T-helper 2 cell treated with Interferon-gamma antibody and Interleukin-4, amounts not matched to agents 100 ng/mL and 5 ng/mL, for 36 hours (primary cell): ENCODE data around the gene MROH7. TPM values are rescaled to one million over a fixed set of nuclear protein-coding genes. Genes with fewer than 3 reads are reported as not detected.
"Not testable (repeated sequence)": the region's sequence is repeated elsewhere in the genome, so short reads cannot be mapped to it uniquely, and the experiment has no call there.

Experiments
- intact Hi-C: fragments of 100-400 bp; cut with micrococcal nuclease; formaldehyde crosslinking; loops from one replicate; pipeline ENCODE4 v1.15.1; 2023
- total RNA-seq: library from RNA; stranded (reverse); gene quantifications from 2 replicates; pipeline ENCODE4 v1.2.3, GENCODE V29; 2022

Gene MROH7
- total RNA-seq, 1 donor from 2014 or later, result 0.18 TPM

DNA sequence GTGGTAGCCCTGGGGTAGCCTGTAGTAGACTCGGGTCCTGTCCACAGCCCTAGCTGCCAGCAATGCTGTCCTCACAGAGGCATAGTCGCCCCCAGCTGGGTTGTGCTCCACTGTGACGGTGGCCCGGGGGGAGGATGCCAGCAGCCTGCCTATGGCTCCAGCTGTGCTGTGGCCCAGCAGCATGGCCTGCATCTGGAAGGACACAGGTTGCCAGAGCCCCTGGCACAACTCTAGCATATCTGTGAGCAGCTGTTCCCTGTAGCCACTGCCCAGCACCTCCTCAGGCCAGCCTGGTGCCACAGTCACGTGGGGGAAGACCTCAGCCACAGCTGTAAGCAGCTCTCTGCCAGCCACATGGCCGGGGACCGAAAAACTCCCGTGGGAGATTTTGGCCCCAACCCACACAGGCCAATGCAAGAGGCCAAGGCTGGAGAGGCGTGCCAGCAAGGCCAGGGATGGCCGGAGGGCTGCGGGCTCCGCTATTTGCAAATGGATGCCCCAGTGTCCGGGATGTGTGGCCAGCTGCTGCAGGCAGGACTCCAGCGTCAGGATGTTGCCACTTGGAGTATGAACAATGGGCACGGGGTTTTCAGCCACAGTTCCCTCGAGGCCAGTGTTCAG is 32.2 kb upstream of the MROH7 start:
- intact Hi-C loops, result no loop called here

DNA sequence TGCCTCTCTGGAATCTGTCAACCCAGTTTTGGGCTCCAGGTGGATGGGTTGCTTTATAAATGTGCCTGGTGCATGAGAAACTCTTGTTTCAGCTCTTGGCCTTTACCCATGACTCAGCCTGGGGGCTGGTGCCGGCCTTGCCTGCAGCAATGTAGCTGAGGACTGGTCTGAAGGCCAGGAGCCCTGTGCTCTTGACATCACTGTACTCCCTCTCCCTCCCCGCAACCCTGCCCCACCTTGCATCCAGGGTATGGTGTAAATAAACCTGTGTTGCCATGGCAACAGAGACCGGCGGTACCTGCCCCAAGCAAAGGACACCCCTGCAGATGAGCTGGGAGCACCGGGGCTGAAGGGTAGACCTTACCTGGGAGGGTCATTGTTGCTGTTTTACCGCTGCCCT is 31.5 kb upstream of the MROH7 start:
- intact Hi-C loops, result no loop called here

DNA sequence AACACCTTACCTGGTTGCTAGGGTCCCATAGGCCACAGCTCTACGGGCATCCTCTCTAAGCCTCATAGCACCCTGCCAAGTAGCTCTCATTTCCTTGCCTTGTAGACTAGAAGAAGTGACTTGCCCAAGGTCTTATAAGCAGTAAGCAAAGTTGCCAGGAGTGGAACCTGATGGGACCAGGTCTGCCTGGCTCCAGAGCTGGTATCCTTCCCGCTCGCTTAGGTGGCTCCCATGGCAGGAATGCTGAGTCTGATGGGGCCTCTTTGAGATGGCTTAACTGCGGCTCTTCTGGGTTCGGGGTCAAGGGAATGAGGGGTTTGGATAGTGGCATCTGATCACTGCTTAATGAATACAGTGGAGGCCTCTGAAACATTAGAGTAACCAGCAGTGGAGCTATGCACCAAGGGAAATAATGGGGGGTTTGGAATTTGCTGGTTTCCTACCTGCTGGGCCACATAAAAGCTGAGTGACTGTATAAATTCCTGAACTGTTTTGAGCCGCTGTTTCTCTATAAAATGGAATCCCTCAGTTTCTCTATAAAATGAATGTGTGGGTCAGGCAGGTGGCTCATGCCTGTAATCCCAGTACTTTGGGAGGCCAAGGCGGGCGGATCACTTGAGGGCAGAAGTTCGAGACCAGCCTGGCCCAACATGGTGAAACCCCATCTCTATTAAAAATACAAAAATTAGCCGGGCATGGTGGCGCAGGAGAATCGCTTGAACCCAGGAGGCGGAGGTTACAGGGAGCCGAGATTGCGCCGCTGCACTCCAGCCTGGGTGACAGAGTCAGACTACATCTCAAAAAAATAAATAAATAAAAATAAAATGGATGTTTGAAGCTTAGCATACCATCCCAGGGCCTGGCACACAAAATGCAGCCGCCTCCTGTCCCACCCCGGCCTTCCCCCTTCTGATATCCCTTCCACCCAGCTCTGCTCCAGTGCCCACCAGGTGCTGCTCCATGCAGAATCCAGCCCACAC is 30.7 kb upstream of the MROH7 start:
- intact Hi-C loops, result no loop called here

GRCh38 chr1:54611621-54612020 is 30.0 kb upstream of the MROH7 start:
- intact Hi-C loops, result no loop called here

DNA sequence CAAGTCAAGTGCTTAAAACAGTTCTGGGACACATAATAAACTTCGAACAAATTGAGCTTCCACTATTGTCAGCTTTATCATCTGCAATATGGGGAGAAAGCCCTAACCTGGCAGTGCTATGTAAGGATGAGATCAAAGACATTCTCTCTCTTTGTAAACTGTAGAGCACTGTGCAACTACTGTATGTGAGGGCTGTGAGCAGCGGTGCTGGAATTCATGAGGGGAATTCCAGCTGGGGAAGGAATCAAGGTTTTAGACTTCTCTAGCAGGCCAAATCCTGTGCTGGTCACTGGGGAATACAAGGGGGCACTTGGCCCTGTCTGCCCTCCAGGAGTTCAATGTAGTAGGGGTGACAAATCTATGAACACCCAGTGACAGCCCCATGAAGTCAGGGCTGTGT is 27.6 kb upstream of the MROH7 start:
- intact Hi-C loops, result no loop called here

- intact Hi-C loops, result no loop called here
Measured at GRCh38 chr1:54614563-54614962, 27.0 kb upstream of the MROH7 start.

GRCh38 chr1:54615531-54616279 is 25.9 kb upstream of the MROH7 start:
- intact Hi-C loops, result no loop called here

DNA sequence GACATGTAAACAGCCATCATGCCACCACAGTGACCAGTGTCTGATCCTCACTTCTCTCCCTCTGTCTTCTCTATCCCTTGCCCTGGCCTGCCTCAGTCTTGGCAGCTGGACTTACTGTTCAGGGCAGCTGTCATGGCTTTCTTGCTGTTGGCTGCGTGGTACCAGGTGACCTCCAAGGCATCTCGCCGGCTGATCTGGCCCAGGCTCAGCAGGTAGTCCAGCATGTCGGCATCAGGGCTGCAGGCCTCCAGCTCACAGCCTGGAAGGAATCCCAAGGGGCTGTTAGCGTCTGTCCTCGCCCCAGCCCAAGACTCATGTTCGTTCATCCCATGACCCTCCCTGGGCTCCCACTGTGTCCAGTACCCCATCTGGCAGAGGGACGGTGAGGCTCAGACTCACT is 21.8 kb upstream of the MROH7 start:
- intact Hi-C loops, result no loop called here

DNA sequence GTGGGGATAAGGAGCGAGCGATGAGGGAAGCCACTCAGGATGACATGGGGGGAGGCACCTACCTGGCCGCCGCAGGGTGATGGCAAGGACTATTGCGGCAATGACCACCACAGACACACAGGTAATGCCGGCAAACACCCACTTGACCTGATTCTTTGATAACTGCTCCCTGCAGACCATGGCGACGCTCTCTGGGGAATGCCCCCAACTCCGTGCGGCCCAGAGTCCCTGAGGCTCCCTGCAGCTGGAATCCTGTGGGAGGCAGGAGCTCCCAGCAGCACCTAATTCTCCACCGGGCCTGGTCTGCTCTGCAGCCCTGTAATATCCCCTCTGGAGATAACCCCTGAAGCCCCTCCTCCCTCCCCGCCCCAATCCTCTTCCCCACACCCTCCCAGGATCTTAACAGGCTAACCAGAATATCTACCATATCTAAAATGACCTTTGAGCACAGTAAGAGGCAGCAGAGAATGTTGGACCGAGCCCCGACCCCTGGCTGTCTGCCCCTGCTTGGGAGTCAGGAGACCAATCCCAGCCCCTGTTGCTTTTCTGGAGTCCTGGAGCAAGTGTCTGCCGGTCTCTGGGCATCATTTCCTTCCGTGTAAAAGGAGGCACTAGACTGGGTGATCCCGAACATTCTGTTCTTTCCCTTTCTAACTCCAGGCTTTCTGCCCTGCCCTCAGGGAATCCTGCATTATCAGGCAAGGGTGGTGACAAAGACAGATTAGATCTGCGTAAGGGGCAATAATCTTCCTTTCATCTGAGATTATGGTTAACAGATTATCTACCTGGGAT is 18.2 kb upstream of the MROH7 start, which contains the start of gene FAM151A:
TSS of gene FAM151A (minus strand) at position 310 of the 792 bp plus-strand sequence. CDS start at position 180, 130 bp downstream.
- intact Hi-C loops, result no loop called here

DNA sequence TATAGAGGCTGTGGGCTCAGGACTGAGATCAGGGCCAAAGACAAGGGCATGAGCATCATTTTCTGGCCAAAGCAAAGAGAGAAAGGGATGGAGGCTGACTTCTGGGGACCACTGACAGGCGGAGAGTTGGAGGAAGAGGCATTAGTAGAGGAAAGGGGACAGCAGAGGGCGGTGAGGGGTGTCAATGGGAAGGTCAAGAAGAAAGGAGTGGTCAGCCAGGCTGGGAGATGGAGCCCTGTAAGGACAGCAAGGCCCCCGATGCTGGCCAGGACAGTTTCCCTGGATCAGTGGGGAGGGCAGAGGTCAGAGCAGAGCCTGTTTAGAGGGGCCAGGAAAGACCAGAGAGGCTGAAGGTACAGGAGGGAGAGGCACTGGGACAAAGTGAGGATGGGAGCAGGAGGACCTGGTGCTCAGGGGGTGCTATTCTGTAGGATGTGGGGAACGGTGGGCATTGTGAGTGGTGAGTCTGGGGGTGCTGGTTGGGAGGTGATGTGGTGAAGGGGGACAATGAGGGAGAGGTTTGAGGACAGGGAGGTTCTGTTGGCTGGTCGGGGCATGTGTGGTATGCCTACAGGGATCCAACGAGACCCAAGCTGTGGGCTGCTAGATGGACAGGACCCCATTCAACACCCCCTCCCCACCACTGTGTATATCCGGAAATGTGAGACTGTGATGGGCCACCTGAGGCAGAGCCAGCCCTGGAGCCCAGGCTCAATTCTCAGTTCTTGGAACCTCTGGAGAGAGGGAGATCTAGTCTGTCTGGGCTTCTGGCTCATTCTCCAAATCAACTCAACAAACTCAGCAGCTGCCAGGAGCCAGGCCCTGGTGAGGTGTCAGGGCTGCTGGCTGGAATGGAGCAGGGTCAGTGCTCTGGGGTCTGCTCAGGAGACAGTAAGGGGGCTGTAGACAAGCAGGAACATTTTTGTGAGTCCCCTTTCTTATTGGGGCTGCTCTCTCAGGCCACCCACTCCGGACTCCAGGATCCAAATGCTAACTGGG is 16.8 kb upstream of the MROH7 start:
- intact Hi-C loops, result no loop called here

DNA sequence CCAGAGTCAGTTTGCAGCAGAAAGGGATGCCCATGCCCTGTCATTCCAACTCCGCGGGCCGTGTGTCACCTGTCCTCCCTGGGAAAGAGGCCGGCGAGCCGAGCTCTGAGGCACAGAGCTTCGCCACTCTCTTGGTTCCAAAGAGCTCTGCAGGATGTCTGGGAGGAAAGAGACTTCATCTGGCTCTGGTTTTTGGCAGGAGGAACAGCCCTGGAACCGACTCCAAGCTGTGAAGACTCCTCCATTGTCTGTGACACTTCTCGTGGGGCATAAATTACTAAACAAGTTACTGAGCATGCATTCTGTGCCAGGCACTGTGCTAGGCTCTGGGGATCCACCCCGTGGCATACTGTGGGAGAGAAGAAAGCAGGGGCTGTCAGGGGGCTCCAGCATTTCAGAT is 14.4 kb upstream of the MROH7 start:
- intact Hi-C loops, result no loop called here

DNA sequence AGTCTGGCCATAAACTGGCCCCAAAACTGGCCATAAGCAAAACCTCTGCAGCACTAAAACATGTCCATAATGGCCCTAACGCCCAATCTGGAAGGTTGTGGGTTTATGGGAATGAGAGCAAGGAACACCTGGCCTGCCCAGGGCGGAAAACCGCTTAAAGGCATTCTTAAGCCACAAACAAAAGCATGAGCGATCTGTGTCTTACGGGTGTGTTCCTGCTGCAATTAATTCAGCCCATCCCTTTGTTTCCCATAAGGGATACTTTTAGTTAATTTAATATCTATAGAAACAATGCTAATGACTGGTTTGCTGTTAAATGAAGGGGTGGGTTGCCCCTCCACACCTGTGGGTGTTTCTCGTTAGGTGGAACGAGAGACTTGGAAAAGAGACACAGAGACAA is 5.8 kb upstream of the MROH7 start:
- intact Hi-C loops, result not testable (repeated sequence)

DNA sequence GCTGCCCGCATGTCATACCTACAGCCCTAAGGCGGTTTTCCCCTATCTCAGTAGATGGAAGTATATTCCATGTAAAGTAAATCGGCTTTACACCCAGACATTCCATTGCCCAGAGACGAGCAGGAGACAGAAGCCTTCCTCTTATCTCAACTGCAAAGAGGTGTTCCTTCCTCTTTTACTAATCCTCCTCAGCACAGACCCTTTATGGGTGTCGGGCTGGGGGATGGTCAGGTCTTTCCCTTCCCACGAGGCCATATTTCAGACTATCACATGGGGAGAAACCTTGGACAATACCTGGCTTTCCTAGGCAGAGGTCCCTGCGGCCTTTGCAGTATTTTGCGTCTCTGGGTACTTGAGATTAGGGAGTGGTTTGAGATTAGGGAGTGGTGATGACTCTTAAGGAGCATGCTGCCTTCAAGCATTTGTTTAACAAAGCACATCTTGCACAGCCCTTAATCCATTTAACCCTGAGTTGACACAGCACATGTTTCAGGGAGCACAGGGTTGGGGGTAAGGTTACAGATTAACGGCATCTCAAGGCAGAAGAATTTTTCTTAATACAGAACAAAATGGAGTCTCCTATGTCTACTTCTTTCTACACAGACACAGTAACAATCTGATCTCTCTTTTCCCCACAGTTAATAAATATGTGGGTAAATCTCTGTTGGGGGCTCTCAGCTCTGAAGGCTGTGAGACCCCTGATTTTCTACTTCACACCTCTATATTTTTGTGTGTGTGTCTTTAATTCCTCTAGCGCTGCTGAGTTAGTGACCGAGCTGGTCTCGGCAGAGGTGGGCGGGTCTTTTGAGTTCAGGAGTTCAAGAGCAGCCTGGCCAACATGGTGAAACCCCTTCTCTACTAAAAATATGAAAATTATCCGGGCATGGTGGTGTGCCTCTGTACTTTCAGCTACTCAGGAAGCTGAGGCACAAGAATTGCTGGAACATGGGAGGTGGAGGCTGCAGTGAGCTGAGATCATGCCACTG is 4.8 kb upstream of the MROH7 start:
- intact Hi-C loops, result not testable (repeated sequence)

- intact Hi-C loops, result no loop called here
Measured at GRCh38 chr1:54640361-54640760, 1.2 kb upstream of the MROH7 start.

DNA sequence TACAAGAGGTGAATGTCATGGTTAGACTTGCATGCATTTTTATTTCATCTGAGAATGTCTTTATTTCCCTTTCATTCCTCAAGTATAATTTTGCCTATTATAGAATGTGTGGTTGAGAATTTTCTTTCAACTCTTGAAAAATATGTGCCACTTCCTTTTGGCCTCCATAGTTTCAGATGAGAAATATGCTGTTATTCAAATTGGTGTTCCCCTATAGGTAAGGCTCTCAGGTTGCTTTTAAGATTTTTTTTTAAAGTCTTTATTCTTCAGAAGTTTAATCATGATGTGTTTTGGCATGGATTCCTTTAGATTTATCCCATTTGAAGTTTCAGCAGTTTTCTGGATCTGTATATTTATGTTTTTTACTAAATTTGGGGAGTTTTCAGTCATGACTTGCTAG is 2.1 kb downstream of the MROH7 start:
- intact Hi-C loops, result no loop called here

GRCh38 chr1:54645806-54646676 is 4.5 kb downstream of the MROH7 start:
- intact Hi-C loops, result no loop called here

- intact Hi-C loops, result no loop called here
Measured at GRCh38 chr1:54649130-54649898, 7.7 kb downstream of the MROH7 start.
